ENCODE measurements around the gene SERPINA3.

GRCh38 chr14:94572637-94573303 is 39.4 kb upstream of the SERPINA3 start:
- TF ChIP-seq POLR2AphosphoS5 (IDR thresholded peaks at IDR 0.05; ENCODE audit: low read depth, low read length) = no peak
- TF ChIP-seq REST (IDR thresholded peaks at IDR 0.05; ENCODE audit: insufficient read depth in 1 of 2, low read depth in 2 of 2, low read length in 2 of 2) = no peak
- no peak for TF ChIP-seq TAF1 (IDR thresholded peaks at IDR 0.05; ENCODE audit: borderline replicate concordance, insufficient read depth, low read length)
- TF ChIP-seq FOXP2 (optimal IDR thresholded peaks at IDR 0.05; ENCODE audit: borderline replicate concordance, extremely low read depth, extremely low read length, insufficient read depth) = no peak
- TF ChIP-seq SIN3A (IDR thresholded peaks at IDR 0.05; ENCODE audit: borderline replicate concordance, insufficient read depth, low read length) = no peak
